Pulmonary artery endothelial cell (primary cell): ENCODE results near the gene SLC10A7. TPM values are rescaled to one million over a fixed set of nuclear protein-coding genes. Genes with fewer than 3 reads are reported as not detected.
A peak's percentile ranks its signal among the peaks of the same experiment; 100 is the strongest.

Experiments
- DNase-seq: peaks from one replicate; pipeline ENCODE4 v3.0.0-alpha.2; 2011; ENCODE audit warnings: low read depth, low spot score
- total RNA-seq: library from RNA; depleted of rRNA; stranded (reverse); fragments of >200 nt; gene quantifications from 2 replicates; pipeline ENCODE4 v1.2.3, GENCODE V29; 2014

The SLC10A7 gene
- total RNA-seq, 1 donor from 2014 or later: 6.9 TPM

GRCh38 chr4:146494143-146494542 is 27.6 kb downstream of the SLC10A7 start:
- no peak for DNase-seq

DNA sequence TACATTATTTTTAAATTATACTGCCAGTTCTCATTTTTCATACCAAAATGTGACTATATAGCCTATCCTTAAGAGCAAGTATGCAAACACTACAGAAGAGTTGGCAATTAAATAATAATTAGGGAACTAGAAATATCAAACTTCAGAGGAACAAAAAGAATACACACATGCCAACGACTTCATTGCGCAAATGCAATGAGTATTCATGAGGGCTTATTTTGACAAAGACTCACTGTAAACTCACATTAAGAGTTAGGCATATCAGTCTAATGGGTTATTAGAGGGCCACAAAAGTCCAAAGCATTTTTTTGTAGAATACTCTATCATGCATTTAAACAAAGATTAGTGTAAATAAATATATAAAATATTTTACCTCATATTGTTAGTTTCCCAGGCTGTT is 31.6 kb downstream of the SLC10A7 start:
- DNase-seq: no peak

DNA sequence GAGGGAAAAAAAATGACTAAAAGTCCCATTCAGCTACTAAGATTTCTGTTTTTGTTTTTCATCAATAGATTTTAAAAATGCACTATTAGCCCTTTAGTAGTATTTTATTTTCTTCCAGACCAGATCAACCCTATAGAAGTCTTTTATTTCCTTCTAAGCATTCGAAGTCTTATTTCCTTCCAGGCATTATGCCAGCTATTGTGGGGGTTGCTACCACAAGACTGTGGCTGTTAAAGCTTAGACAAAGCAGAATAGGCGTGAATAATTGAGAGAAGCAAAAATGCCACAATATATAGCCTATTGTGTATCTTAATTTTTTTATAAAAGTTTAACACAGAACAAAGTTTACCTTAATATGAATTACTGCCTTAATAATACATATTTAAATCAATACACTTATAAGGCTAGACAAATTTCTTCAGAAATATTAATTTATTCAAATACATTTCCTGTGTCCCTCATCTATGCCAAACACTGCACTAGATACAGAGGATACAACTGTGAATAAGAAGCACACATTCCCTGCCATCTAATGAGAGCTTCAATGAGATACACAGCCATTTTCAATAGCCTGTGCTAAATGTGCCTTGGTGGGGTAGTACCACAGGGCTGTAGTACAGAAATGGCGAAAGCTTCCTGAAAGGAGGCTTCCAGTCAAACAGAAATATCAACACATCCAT is 33.1 kb downstream of the SLC10A7 start:
- peak; percentile 76 for DNase-seq

- DNase-seq: no peak
Observed at GRCh38 chr4:146486565-146486964, 35.2 kb downstream of the SLC10A7 start.

GRCh38 chr4:146485968-146486367 is 35.8 kb downstream of the SLC10A7 start:
- DNase-seq: no peak

DNA sequence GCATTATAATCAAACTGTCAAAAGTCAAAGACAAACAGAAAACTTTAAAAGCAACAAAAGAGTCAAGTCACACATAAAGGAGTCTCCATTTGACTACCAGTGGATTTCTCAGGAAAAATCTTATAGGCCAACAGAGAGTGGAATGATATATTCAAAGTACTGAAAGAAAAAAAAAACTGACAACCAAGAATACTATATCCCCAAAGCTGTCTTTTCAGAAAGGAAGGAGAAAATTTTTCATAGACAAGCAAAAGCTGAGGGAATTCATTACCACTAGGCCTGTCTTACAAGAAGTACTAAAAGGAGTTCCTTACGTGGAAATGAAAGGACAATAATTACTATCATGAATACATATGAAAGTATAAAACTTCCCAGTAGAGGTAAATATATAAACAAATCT is 39.0 kb downstream of the SLC10A7 start:
- DNase-seq: no peak

- no peak for DNase-seq
Observed at GRCh38 chr4:146481246-146481645, 40.5 kb downstream of the SLC10A7 start.

- DNase-seq: no peak
Observed at GRCh38 chr4:146478009-146478408, 43.7 kb downstream of the SLC10A7 start.

GRCh38 chr4:146477054-146477453 is 44.7 kb downstream of the SLC10A7 start:
- peak; percentile 45 for DNase-seq

GRCh38 chr4:146472404-146472803 is 49.3 kb downstream of the SLC10A7 start:
- no peak for DNase-seq

GRCh38 chr4:146470604-146471003 is 51.1 kb downstream of the SLC10A7 start:
- no peak for DNase-seq

DNA sequence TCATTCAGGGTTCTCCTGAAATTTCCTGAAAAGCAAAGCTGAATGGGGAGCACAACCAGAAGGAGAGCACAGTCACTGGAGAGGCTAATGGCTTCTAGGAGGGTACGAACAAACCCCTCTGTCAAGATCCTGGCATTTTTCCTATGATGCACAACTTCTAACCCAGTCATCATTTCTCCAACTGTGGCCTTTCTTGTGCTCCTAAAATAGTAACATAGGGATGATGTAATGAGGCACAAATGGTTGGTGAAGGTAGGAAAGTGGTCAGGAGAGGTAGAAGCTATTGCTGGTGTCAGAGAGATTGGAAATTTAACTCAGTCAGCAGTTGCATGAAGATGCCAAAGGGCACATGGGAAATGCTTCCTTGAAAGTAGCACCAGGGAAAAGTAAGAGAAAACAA is 52.7 kb downstream of the SLC10A7 start:
- no peak for DNase-seq

DNA sequence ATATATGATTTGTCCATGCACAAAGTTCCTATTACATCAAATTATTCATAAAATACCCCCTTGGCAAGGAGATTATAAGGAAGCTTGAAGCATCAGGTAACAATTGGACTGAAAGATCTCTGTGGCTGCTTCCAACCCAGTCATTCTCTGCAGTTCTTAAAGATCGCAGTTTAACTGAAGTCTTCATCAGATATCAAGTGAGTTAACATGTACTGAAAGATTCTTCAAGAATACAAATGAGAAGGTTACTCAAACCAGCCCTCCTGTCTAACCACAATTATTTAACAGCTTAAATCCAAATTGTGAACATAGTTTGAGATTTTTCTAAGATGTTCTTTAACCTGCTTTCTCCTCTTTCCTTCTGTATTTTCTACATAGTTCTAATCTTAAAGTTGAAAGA is 56.1 kb downstream of the SLC10A7 start:
- DNase-seq: no peak

DNA sequence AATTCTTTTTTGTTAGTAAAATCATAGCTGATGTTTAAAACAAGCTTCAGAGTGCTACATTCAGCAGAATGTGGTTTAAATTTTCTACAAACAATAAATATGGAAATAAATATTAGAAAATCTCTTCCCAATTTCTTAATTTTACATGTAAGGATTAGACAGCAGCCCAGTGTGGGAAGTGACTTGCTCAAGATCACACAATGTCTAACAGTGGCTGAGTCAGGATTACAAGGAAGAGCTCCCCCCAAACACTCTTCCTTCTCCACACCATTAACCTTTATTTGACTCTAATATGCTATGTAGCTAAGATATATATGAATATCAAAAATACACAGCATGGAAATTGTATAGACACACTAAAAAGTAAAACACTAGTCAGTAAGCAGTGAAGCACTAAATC is 59.5 kb downstream of the SLC10A7 start:
- DNase-seq: no peak

DNA sequence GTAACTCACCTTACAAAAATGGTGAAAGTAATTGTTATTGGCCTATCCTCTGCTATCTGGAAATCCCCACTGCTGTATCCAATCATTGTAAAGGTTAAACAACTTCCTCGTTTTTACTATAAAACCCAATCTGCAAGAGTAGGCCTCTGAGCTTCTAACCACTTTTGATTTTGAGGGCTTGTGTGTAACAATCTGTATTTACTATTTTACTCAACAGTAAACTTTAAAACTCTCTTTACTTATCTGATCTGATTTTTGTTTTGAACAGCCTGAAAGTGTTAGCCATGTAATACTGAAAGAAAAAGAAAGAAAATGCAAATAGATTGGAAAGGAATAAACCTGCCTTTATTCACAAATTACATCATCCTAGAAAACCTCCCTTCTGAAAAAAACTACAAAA is 63.1 kb downstream of the SLC10A7 start:
- DNase-seq: no peak

- DNase-seq: no peak
Observed at GRCh38 chr4:146456681-146457080, 65.1 kb downstream of the SLC10A7 start.

DNA sequence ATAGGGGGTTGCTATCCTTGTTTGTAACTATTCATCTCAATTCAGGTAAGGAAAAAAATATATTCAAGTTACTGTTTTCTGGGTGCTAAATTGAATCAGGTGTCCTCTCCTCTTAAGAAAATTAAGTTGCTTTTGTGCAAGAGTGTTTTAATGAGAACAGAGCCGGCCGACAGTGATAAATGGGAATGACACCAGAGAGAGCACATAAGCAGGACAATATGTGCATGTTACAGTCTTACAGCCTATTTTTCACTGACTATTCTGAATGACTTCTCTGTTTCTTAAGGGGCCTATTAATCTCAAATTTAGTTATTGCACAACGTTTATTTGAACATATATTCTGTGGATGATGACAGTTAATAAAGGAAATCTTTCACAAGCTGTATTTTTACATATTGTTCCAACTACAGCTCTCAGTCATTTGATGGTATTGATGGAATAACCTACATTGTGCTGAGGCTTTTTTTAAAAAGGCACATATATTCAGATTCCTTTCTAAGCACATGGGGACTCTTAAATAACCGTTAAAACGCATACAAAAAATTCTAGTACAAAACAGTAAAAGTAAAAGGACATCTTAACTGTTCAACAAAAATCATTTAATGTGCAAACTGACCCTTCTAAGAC is 68.4 kb downstream of the SLC10A7 start:
- DNase-seq: no peak

DNA sequence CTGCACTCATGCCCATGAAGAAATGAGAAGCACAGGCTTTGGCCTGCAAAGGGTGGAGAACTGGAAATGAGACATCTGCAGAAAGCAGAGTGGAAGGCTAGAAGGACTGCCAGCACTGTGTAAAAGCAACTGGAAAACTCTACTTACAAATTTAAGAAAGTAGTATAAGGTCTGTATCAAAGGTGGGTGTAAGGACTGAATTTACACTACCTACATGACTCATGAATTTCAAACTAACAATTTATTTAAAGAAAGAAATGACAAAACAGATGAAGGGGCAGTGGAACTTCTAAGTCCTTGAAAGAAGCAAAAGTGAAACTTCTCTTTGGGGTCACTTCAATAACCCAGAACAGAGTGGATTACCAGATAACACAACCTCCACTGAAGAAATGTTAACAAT is 71.2 kb downstream of the SLC10A7 start:
- DNase-seq: no peak

DNA sequence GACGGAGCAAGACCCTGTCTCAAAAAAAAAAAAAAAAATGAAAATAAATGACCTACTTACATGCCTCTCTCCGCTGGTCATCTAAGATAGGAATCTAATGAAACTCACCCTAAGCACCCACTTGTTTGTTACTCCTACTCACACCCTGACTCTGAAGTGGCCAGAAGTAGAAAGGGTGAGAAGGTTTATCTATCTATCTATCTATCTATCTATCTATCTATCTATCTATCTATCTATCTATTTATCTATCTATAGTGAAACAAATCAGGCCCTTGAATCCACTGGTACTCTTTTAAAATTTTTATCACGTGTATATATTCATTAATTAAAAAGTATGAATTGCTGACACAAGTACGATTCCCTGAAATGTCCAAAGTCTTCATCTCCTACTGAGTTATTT is 75.2 kb downstream of the SLC10A7 start:
- no peak for DNase-seq

DNA sequence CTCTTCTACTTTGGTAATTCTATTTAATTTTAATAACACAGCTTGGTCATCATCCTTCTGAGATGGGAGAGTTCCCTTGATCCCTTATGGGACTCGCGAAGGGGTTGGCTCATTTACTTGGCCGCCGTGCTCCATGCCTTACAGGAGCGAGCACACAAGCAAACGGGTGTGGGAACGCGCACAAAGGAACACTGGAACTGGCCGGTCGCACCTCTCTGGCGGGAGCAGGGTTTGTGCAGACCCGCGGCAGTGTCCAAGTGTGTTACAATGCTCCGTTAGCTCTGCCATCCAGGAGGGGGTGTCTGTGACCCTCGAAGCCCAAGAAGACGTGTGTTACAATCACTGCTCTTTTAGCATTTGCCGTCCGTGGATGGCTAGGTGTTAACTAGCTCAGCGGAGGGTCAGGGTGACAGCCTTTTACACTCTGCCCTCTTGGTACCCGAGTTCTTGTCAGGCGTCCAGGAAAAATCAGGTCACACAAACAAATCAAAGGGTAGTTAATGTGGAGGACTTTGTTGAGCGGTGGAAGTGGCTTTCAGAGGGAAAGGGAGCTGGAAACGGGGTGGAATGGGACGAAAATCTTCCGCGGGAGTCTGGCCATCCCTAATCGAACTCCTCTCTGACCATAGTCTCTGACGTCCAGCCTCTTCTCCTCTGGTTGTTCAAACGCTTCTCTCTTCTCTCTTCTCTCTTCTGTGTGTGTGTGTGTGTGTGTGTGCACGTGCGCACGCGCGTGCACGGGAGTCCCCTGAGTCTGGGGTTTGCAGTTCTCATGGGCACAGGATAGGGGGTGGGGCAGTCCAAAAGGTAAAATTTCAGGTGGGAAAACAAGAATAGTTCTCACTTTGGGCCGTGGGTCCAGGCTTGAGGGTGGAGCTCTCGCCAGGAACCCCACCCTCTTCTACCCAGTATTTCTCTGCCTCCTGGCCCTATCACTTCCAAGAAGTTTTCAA is 76.3 kb downstream of the SLC10A7 start:
- DNase-seq: no peak

DNA sequence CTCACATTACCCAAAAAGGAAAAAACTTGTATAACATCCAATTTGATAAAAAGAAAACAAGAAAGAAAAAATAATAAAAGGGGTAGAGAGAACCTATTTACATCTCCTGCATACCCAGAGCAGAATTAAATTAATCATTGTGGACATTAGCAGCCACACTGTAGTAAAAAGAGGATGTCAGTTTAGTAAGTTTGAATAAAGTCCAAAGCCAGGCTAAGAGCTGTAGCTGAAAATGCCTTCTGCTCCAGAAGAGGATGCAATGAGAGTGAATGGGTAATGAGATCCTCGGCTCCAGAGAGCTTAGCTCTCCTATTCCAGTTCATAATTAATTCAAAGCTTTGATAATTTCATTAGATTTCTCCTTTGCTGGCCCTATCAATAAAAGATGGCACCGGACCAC is 78.2 kb downstream of the SLC10A7 start:
- DNase-seq: no peak

DNA sequence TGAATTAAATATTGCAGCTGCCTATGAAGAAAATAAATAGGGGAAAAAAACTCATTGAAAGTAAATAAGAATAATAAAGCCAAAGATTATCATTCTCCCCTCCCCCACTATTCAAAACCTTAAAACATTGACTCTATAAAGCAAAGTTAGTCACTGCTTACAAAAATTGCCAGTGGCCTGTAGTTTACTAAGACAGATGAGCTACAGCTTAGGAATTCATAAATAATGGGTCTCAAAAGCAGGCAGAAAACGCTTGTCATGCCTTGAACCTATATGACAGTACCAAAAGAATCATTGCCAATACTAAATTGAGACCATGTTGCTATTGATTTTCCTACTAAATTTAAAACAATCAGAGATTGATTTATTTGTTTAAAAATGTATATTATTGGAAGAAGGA is 78.9 kb downstream of the SLC10A7 start:
- no peak for DNase-seq
